Measurements from ENCODE around the gene NPC1. TPM values are rescaled to one million over a fixed set of nuclear protein-coding genes. Genes with fewer than 3 reads are reported as not detected.

The NPC1 gene
- total and polyA plus RNA-seq, 2 of the 8 experiments (the other 6 are each of a cell fraction or from before 2014, with no cell fraction given): 34.1 to 39.5 TPM

GRCh38 chr18:23572570-23572969 lies 13.7 kb downstream of the NPC1 start:
- no peak for DNase-seq (ENCODE audit: low read depth in 1 of 2, low spot score in 2 of 2)
- no peak for FAIRE-seq
- ChIA-PET CTCF (ENCODE audit: partially characterized antibody) (interaction anchor here (0.9 to 1.3 kb wide), 2 partner anchors 23 to 56 kb away, joined by 3 read pairs; no protein-coding TSS in a partner anchor), POLR2A (ENCODE audit: partially characterized antibody) (no interaction called here)
- H3K4ac ChIP-seq (replicated peaks; ENCODE audit: insufficient read length, low read depth, low read length): no peak overlapping the region
- H4K8ac ChIP-seq (ENCODE audit: extremely low read depth, insufficient read depth, low read length): no peak overlapping the region
- H3K79me2 ChIP-seq (ENCODE audit: control insufficient read depth in 1 of 2, insufficient read depth in 2 of 2, low read length in 2 of 2): peaks cover 0 to 4% of the 10 kb centered on the region in 2 experiments; a peak in 1 of 4 replicates
- peaks cover 0 to 4% (median 1%) of the 10 kb centered on the region in 4 experiments; a peak in 2 of 7 replicates for H3K4me1 ChIP-seq (replicated peaks in 1 of 4; ENCODE audit: control insufficient read depth in 3 of 4, insufficient read depth in 4 of 4, low read length in 3 of 4)
- no peak overlapping the region for H3K18ac ChIP-seq (ENCODE audit: extremely low read depth, low read length)
- H3K23me2 ChIP-seq (ENCODE audit: low read depth, low read length): no peaks in the 10 kb centered on the region
- no peak overlapping the region for H3K9ac ChIP-seq (replicated peaks in 1 of 4; ENCODE audit: extremely low read depth in 1 of 4, low read depth in 3 of 4, low read length in 3 of 4)
- 87% methylated on average over 5 of the region's 5 CpGs; no CpG with 5 or more reads in 1 of the 2 experiments for WGBS, 2 experiments (ENCODE audit: extremely low coverage in 1 of 2, insufficient coverage in 1 of 2, insufficient read length in 1 of 2, insufficient replicate concordance in 2 of 2, low coverage in 1 of 2, low lambda C conversion rate in 2 of 2, missing lambda C conversion rate in 1 of 2)
- no peak overlapping the region for H3K27ac ChIP-seq (ENCODE audit: low read depth, low read length)
- H2BK20ac ChIP-seq (ENCODE audit: low read length): no peak overlapping the region
- H4K91ac ChIP-seq (replicated peaks; ENCODE audit: insufficient read length, low read length): no peak overlapping the region
- H3K36me3 ChIP-seq (ENCODE audit: control insufficient read depth in 2 of 4, insufficient read depth in 4 of 4, low read length in 3 of 4): peaks cover 3 to 37% (median 13%) of the 10 kb centered on the region in 4 experiments; a peak in 7 of 8 replicates
- H2BK5ac ChIP-seq (ENCODE audit: low read depth, low read length): no peak overlapping the region
- H2BK120ac ChIP-seq (replicated peaks; ENCODE audit: low read depth, low read length): no peak overlapping the region
- no peak overlapping the region for H3K23ac ChIP-seq (ENCODE audit: insufficient read length)
- no peak overlapping the region for H3K14ac ChIP-seq (ENCODE audit: insufficient read length)
- no peak overlapping the region for H2AFZ ChIP-seq (ENCODE audit: low read length)
- H4K5ac ChIP-seq (ENCODE audit: insufficient read length, low read depth, low read length): no peak overlapping the region
- peaks cover 0 to 2% of the 10 kb centered on the region in 2 experiments for H4K20me1 ChIP-seq (replicated peaks in 1 of 2; ENCODE audit: control insufficient read depth in 1 of 2, insufficient read depth in 2 of 2, low read length in 2 of 2)
- H3K9me3 ChIP-seq (ENCODE audit: insufficient read depth in 2 of 2, low read depth in 1 of 2, low read length in 1 of 2): no peaks in the 10 kb centered on the region
- H2BK15ac ChIP-seq (ENCODE audit: low read length): no peak overlapping the region
- no peak overlapping the region for H2BK12ac ChIP-seq (ENCODE audit: low read depth, low read length)
- no peak overlapping the region for H3K4me2 ChIP-seq (ENCODE audit: insufficient read depth in 1 of 2, low read depth in 2 of 2, low read length in 2 of 2)
- H3K27me3 ChIP-seq (replicated peaks in 1 of 4; ENCODE audit: control insufficient read depth in 3 of 4, extremely low read depth in 1 of 4, insufficient read depth in 3 of 4, low read length in 3 of 4): no peaks in the 10 kb centered on the region
- TF ChIP-seq CEBPB (IDR thresholded peaks at IDR 0.05; ENCODE audit: low read depth, low read length): no peak
- no peak for TF ChIP-seq SRF (IDR thresholded peaks at IDR 0.05; ENCODE audit: low read depth, low read length)
- TF ChIP-seq RFX5 (IDR thresholded peaks at IDR 0.05; ENCODE audit: borderline replicate concordance, low read depth, low read length): no peak
- no peak for TF ChIP-seq TEAD4 (IDR thresholded peaks at IDR 0.05; ENCODE audit: low read depth, low read length)
- no peak for TF ChIP-seq BCL11A (IDR thresholded peaks at IDR 0.05; ENCODE audit: low read depth in 2 of 2, low read length in 2 of 2)
- TF ChIP-seq SIRT6 (IDR thresholded peaks at IDR 0.05; ENCODE audit: low read length): no peak
- TF ChIP-seq GABPA (IDR thresholded peaks at IDR 0.05; ENCODE audit: borderline replicate concordance, insufficient read depth, low read length): no peak
- TF ChIP-seq RBBP5 (IDR thresholded peaks at IDR 0.05; ENCODE audit: borderline replicate concordance, low read depth, low read length): no peak
- no peak overlapping the region for H3K4me3 ChIP-seq (ENCODE audit: extremely low read depth in 1 of 4, insufficient read depth in 2 of 4, low read depth in 3 of 4, low read length in 4 of 4)
- no peak overlapping the region for H2AK5ac ChIP-seq (ENCODE audit: low read depth, low read length)
- H3K56ac ChIP-seq (replicated peaks; ENCODE audit: insufficient read length, low read depth, low read length): no peak overlapping the region
- H3K79me1 ChIP-seq (ENCODE audit: low read depth, low read length): peaks cover 4% of the 10 kb centered on the region

All from H1 (cell line).